ENCODE measurements around the gene GLRX2. TPM values are rescaled to one million over a fixed set of nuclear protein-coding genes. Genes with fewer than 3 reads are reported as not detected.

Gene GLRX2
- total RNA-seq, 1 experiment from 2014 or later = 40.1 TPM

DNA sequence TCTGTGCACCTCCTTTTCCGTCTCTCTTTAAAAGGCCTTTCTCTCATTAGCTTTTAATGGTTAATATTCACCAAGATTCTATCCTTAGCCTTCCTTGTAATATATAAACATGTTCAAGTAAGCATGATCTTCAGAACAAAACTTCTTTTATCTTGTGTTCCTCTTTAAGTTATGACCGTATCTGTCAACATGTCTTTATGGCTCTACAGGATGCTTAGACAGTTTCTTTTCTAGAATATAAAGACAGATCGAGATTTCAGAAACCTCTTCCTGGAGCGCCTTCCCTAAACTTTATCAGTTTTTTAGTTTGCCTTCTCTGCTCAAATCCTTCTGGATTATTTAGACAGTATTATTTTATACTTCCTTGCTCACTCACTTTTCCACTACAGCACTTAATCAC lies 38.6 kb downstream of the GLRX2 start:
- Histone ChIP-seq H3K36me3 (ENCODE audit: control insufficient read depth, insufficient read depth, low read length) (no peaks in the 10 kb centered on the region; the same call in 1 of the 2 replicates), H3K27me3 (ENCODE audit: control insufficient read depth, insufficient read depth, low read length) (no peaks in the 10 kb centered on the region), H3K27ac (ENCODE audit: low read length) (no peak overlapping the region), H3K9me3 (ENCODE audit: control insufficient read depth, insufficient read depth, low read depth, low read length) (no peaks in the 10 kb centered on the region), H3K4me1 (ENCODE audit: control insufficient read depth, insufficient read depth, low read length) (peaks cover 10% of the 10 kb centered on the region; the same call in 1 of the 2 replicates), H3K4me3 (ENCODE audit: low read depth in 2 of 2, low read length in 2 of 2) (no peak overlapping the region)
- in situ Hi-C loops (cut with HindIII; ENCODE audit: low pct_unique_long_range_greater_than_20kb, low sequenced_read_pairs) (no loop called here), intact Hi-C loops (cut with micrococcal nuclease; ENCODE audit: unreplicated experiment) (no loop called here)
- ChIA-PET CTCF (no interaction called here), POLR2A (no interaction called here)
- TF ChIP-seq SIN3A (IDR thresholded peaks at IDR 0.05; ENCODE audit: borderline replicate concordance, insufficient read depth, low read depth, low read length) (no peak), REST (IDR thresholded peaks at IDR 0.05; ENCODE audit: insufficient read depth in 1 of 2, low read depth in 2 of 2, low read length in 1 of 2) (no peak), POLR2AphosphoS5 (IDR thresholded peaks at IDR 0.05; ENCODE audit: low read depth, low read length) (no peak), TCF7L2 (IDR thresholded peaks at IDR 0.05; ENCODE audit: low read depth, low read length) (no peak), CTCF (IDR thresholded peaks at IDR 0.05) (no peak)
- ATAC-seq (no peak), DNase-seq (ENCODE audit: low read depth, low spot score) (no peak)
- BruUV-seq (replicated peaks) = no TSS peak

- no peak for DNase-seq (ENCODE audit: low read depth, low spot score)
- BruUV-seq (replicated peaks) = no TSS peak
- intact Hi-C loops (cut with micrococcal nuclease; ENCODE audit: unreplicated experiment) = no loop called here
- in situ Hi-C loops (cut with HindIII; ENCODE audit: low pct_unique_long_range_greater_than_20kb, low sequenced_read_pairs) = no loop called here
- no peaks in the 10 kb centered on the region for H3K27me3 ChIP-seq (ENCODE audit: control insufficient read depth, insufficient read depth, low read length)
- peaks cover 10% of the 10 kb centered on the region; the same call in 1 of the 2 replicates for H3K4me1 ChIP-seq (ENCODE audit: control insufficient read depth, insufficient read depth, low read length)
- H3K4me3 ChIP-seq (ENCODE audit: low read depth in 2 of 2, low read length in 2 of 2) = no peak overlapping the region
- H3K36me3 ChIP-seq (ENCODE audit: control insufficient read depth, insufficient read depth, low read length) = no peaks in the 10 kb centered on the region; the same call in 1 of the 2 replicates
- TF ChIP-seq CTCF (IDR thresholded peaks at IDR 0.05) (no peak), TCF7L2 (IDR thresholded peaks at IDR 0.05; ENCODE audit: low read depth, low read length) (no peak), POLR2AphosphoS5 (IDR thresholded peaks at IDR 0.05; ENCODE audit: low read depth, low read length) (no peak), SIN3A (IDR thresholded peaks at IDR 0.05; ENCODE audit: borderline replicate concordance, insufficient read depth, low read depth, low read length) (no peak), REST (IDR thresholded peaks at IDR 0.05; ENCODE audit: insufficient read depth in 1 of 2, low read depth in 2 of 2, low read length in 1 of 2) (no peak)
- CTCF ChIA-PET = no interaction called here
- no peak overlapping the region for H3K27ac ChIP-seq (ENCODE audit: low read length)
- POLR2A ChIA-PET = no interaction called here
- H3K9me3 ChIP-seq (ENCODE audit: control insufficient read depth, insufficient read depth, low read depth, low read length) = no peaks in the 10 kb centered on the region
- ATAC-seq = no peak
Observed at GRCh38 chr1:193065954-193066353, 39.3 kb downstream of the GLRX2 start.
